ENCODE data around the gene GSG1L. TPM values are rescaled to one million over a fixed set of nuclear protein-coding genes. Genes with fewer than 3 reads are reported as not detected.

GSG1L gene
- total and polyA plus RNA-seq, 4 experiments from 2014 or later, result 0.27 TPM; not detected in 3

DNA sequence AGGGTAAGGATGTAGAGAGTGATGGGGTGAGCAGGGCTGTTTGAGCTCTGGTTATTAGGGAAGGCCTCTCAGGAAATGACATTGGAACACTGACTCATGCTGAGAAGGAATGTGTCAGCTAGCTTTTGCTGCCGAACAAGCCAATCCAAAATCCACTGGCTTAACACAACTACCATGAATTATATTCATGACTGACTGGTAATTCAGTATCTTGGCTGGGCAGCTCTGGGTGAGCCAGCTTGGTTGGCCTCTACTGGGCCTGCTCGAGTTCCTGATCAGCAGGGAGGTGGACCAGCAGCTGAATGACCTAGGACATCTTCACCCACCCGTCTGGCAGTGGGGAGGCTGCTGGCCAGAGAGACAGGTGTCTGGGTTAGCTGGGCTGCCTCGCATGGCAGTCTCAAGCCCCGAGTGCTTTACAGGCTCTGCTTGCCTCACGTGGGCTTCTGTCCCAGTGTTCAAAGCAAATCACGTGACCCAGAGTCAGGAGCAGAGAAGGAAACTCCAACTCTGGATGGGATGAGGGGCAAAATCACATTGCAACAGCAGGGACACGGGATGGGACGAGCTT is 304.1 kb downstream of the GSG1L start:
- Histone ChIP-seq H3K27ac (ENCODE audit: low read depth, low read length) (no peak overlapping the region), H3K36me3 (ENCODE audit: insufficient read depth, low read length) (no peaks in the 10 kb centered on the region), H3K27me3 (ENCODE audit: insufficient read depth, low read length) (no peaks in the 10 kb centered on the region), H3K4me3 (ENCODE audit: low read length in 2 of 2) (no peak overlapping the region), H3K4me1 (ENCODE audit: insufficient read depth, low read length) (no peaks in the 10 kb centered on the region), H3K9me3 (ENCODE audit: control insufficient read depth in 1 of 2, low read length in 2 of 2) (no peaks in the 10 kb centered on the region)
- Mint-ChIP-seq H3K9me3 (peaks cover 0 to 6% (median 0%) of the 10 kb centered on the region in 8 donors), H3K27ac (no peak overlapping the region), H3K4me3 (no peak overlapping the region), H3K4me1 (peaks cover 0 to 2% (median 0%) of the 10 kb centered on the region in 4 donors), H3K36me3 (peaks cover 52 to 72% of the 10 kb centered on the region in 2 donors), H3K27me3 (no peaks in the 10 kb centered on the region)
- CTCF ChIA-PET (ENCODE audit: partially characterized antibody), result no interaction called here
- POLR2A ChIA-PET (ENCODE audit: partially characterized antibody), result no interaction called here
- no peak for DNase-seq
- intact Hi-C loops (cut with micrococcal nuclease), result no loop called here

DNA sequence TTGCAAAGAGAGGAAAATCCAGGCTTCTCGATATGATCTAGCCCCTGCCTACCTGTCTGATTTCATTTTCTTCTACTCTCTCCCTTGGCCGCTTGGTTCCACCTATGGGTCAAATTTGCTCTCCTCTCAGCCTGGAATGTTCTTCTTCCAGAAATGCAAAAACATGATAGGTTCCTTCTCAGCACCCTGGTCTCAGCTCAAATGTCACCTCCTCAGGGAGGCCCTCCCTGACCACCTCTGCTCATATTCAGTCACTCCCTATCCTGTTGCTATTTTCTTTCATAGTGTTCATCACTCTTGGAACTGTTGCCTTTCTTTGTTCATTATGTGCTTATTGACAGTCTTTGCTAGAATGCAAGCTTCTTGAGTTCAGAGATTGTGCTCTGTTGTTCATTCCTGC is 305.0 kb downstream of the GSG1L start:
- DNase-seq, result no peak
- H3K27ac Mint-ChIP-seq, result peak overlapping the region in 1 of 7 donors; percentile 4
- H3K9me3 Mint-ChIP-seq, result no peaks in the 10 kb centered on the region
- no peak overlapping the region for H3K27ac ChIP-seq (ENCODE audit: low read depth, low read length)
- H3K36me3 Mint-ChIP-seq, result peaks cover 46 to 64% of the 10 kb centered on the region in 2 donors
- no peaks in the 10 kb centered on the region for H3K4me1 ChIP-seq (ENCODE audit: insufficient read depth, low read length)
- no peak overlapping the region for H3K4me3 Mint-ChIP-seq
- no peaks in the 10 kb centered on the region for H3K9me3 ChIP-seq (ENCODE audit: control insufficient read depth in 1 of 2, low read length in 2 of 2)
- H3K4me3 ChIP-seq (ENCODE audit: low read length in 2 of 2), result no peak overlapping the region
- no peaks in the 10 kb centered on the region for H3K27me3 ChIP-seq (ENCODE audit: insufficient read depth, low read length)
- ChIA-PET POLR2A (ENCODE audit: partially characterized antibody) (no interaction called here), CTCF (ENCODE audit: partially characterized antibody) (no interaction called here)
- intact Hi-C loops (cut with micrococcal nuclease), result no loop called here
- H3K36me3 ChIP-seq (ENCODE audit: insufficient read depth, low read length), result no peaks in the 10 kb centered on the region
- H3K27me3 Mint-ChIP-seq, result no peaks in the 10 kb centered on the region
- no peaks in the 10 kb centered on the region for H3K4me1 Mint-ChIP-seq

DNA sequence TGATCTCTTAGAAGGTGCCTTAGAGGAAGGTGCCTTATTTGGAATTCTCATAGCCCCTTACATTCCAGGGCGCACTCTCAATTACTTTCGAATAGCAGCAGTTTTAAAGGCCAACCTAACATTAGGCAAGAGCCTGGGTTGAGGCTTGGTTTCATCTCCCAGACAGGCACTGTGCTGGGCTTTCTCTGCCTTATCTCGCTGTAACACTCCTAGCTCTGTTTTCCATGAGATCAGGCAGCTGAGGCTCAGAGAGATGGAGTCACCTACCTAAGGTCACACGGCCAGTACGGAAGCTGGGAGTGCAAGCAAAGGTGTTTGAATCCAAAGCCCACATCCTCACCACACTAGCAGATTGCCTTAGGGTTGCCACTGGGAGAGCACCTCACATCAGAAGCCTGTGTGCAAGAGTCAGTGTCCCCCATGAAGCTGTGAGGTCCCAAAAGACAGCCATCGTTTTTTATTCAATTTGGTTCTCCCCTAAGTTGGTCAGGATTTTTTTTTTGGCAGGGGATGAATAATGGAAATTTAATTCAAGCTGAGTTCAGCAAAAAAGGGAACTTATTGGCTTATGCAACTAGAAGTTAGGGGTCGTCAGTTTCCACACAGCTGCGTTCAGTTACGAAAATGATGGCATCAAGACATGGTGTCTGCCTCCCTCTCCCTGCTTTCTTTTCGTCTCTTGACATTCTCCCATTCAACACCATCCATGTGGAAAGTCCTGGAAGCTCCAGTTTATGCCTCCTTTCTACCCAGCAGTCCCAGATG is 307.1 kb downstream of the GSG1L start:
- H3K27me3 ChIP-seq (ENCODE audit: insufficient read depth, low read length), result no peaks in the 10 kb centered on the region
- H3K4me3 ChIP-seq (ENCODE audit: low read length in 2 of 2), result no peak overlapping the region
- intact Hi-C loops (cut with micrococcal nuclease), result no loop called here
- Mint-ChIP-seq H3K36me3 (peaks cover 31 to 55% of the 10 kb centered on the region in 2 donors), H3K27ac (no peak overlapping the region), H3K27me3 (no peaks in the 10 kb centered on the region), H3K4me1 (no peaks in the 10 kb centered on the region), H3K9me3 (no peaks in the 10 kb centered on the region), H3K4me3 (no peak overlapping the region)
- DNase-seq, result no peak
- no peak overlapping the region for H3K27ac ChIP-seq (ENCODE audit: low read depth, low read length)
- H3K9me3 ChIP-seq (ENCODE audit: control insufficient read depth in 1 of 2, low read length in 2 of 2), result no peaks in the 10 kb centered on the region
- ChIA-PET POLR2A (ENCODE audit: partially characterized antibody) (no interaction called here), CTCF (ENCODE audit: partially characterized antibody) (no interaction called here)
- no peaks in the 10 kb centered on the region for H3K4me1 ChIP-seq (ENCODE audit: insufficient read depth, low read length)
- H3K36me3 ChIP-seq (ENCODE audit: insufficient read depth, low read length), result no peaks in the 10 kb centered on the region

DNA sequence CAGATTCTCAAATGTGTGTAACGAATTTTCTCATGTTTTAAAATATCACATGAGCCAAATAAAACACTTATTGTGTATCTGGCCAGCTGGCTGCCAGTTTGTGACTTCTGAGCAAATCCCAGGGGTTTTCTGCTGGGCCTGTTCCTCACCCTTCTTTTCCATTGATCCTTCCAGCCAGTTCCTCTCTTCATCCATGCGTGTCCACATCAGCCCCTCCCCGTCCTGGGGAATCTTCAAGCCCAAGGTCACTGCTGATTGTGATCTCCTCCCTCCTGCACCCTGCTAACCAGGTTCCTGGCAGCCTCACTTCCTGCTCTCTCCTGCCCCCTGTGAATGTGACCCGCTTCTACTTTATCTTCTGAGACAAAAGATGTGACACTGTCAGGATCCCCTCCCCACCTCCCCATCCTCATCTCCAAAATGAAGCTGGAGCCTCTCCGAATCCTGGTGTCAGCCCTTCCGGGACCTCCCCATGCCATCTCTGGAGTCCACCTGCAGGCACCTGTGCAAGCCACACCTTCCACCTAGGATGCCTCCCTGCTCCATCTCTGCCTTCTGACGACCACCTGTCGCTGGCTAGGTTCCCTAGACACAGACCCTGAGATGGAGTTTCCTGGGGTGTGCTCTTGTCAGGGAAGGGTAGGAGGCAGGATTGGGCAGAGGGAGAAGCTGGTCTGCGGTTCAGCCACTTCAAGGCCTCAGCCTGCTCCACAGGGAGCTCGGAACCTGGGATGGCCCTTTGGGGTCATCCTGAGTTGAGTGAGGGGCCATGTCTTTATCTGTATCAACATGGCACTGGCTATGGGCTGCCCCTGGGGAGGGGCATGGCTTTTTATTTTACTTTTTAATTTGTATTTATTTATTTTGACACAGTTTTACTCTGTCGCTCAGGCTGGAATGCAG is 308.5 kb downstream of the GSG1L start:
- H3K4me3 Mint-ChIP-seq, result no peak overlapping the region
- H3K27ac Mint-ChIP-seq, result peak overlapping the region in 1 of 7 donors; percentile 77
- ChIA-PET POLR2A (ENCODE audit: partially characterized antibody) (no interaction called here), CTCF (ENCODE audit: partially characterized antibody) (no interaction called here)
- H3K36me3 ChIP-seq (ENCODE audit: insufficient read depth, low read length), result no peaks in the 10 kb centered on the region
- H3K4me3 ChIP-seq (ENCODE audit: low read length in 2 of 2), result no peak overlapping the region
- no peaks in the 10 kb centered on the region for H3K9me3 ChIP-seq (ENCODE audit: control insufficient read depth in 1 of 2, low read length in 2 of 2)
- DNase-seq, result no peak
- no peaks in the 10 kb centered on the region for H3K27me3 Mint-ChIP-seq
- H3K4me1 Mint-ChIP-seq, result peaks cover 0 to under 1% (median 0%) of the 10 kb centered on the region in 4 donors
- peaks cover 23 to 43% of the 10 kb centered on the region in 2 donors for H3K36me3 Mint-ChIP-seq
- no peaks in the 10 kb centered on the region for H3K27me3 ChIP-seq (ENCODE audit: insufficient read depth, low read length)
- intact Hi-C loops (cut with micrococcal nuclease), result no loop called here
- no peaks in the 10 kb centered on the region for H3K4me1 ChIP-seq (ENCODE audit: insufficient read depth, low read length)
- H3K27ac ChIP-seq (ENCODE audit: low read depth, low read length), result no peak overlapping the region
- H3K9me3 Mint-ChIP-seq, result no peaks in the 10 kb centered on the region

DNA sequence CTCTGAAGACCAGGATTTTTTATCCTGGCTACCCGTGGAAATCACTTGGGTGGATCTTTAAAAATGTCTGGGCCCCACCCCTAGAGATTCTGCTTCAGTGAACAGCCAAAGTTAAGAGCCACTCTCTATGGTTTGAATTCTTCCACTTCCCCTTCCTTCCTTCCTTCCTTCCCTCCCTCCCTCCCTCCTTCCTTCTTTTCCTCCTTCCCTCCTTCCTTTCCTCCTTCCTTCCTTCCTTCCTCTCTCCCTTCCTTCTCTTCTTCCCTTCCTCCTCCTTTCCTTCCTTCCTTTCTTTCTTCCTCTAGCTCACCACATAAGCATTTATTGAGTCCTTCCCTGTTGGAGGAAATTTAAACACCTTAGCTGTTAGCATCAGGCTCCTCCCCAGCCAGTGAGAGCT is 310.0 kb downstream of the GSG1L start:
- no peaks in the 10 kb centered on the region for H3K27me3 Mint-ChIP-seq
- no peak overlapping the region for H3K4me3 Mint-ChIP-seq
- no peak overlapping the region for H3K4me3 ChIP-seq (ENCODE audit: low read length in 2 of 2)
- H3K27me3 ChIP-seq (ENCODE audit: insufficient read depth, low read length), result no peaks in the 10 kb centered on the region
- peaks cover 5% of the 10 kb centered on the region for H3K4me1 ChIP-seq (ENCODE audit: insufficient read depth, low read length)
- no peaks in the 10 kb centered on the region for H3K36me3 ChIP-seq (ENCODE audit: insufficient read depth, low read length)
- H3K27ac ChIP-seq (ENCODE audit: low read depth, low read length), result no peak overlapping the region
- H3K9me3 ChIP-seq (ENCODE audit: control insufficient read depth in 1 of 2, low read length in 2 of 2), result no peaks in the 10 kb centered on the region
- ChIA-PET POLR2A (ENCODE audit: partially characterized antibody) (no interaction called here), CTCF (ENCODE audit: partially characterized antibody) (no interaction called here)
- no peaks in the 10 kb centered on the region for H3K9me3 Mint-ChIP-seq
- peaks cover 4 to 11% (median 5%) of the 10 kb centered on the region in 4 donors for H3K4me1 Mint-ChIP-seq
- intact Hi-C loops (cut with micrococcal nuclease), result no loop called here
- no peak for DNase-seq
- peaks cover 21 to 42% of the 10 kb centered on the region in 2 donors for H3K36me3 Mint-ChIP-seq
- peak overlapping the region in 1 of 7 donors; percentile 48 for H3K27ac Mint-ChIP-seq

DNA sequence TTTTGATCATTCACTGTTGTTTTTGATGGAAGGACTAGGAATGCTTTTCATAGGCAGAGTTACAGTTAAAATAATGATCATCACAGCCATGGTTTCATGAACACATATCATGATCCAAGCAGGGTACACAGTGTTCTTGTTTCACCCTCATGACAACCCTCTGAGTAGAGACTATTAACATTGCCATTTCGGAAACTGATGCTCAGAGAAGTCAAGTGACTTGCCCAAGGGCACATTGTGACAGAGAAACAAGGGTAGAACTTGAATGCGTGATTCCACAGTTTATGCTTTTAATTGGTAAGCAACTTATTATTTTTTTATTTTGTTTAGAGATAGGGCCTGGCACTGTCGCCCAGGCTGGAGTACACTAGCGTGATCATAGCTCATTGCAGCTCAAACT is 311.3 kb downstream of the GSG1L start:
- Mint-ChIP-seq H3K4me3 (no peak overlapping the region), H3K4me1 (peaks cover 4 to 14% (median 8%) of the 10 kb centered on the region in 4 donors), H3K27me3 (no peaks in the 10 kb centered on the region), H3K36me3 (peaks cover 15 to 31% of the 10 kb centered on the region in 2 donors), H3K9me3 (no peaks in the 10 kb centered on the region), H3K27ac (no peak overlapping the region)
- H3K27me3 ChIP-seq (ENCODE audit: insufficient read depth, low read length), result no peaks in the 10 kb centered on the region
- H3K36me3 ChIP-seq (ENCODE audit: insufficient read depth, low read length), result no peaks in the 10 kb centered on the region
- CTCF ChIA-PET (ENCODE audit: partially characterized antibody), result no interaction called here
- DNase-seq, result no peak
- H3K27ac ChIP-seq (ENCODE audit: low read depth, low read length), result no peak overlapping the region
- POLR2A ChIA-PET (ENCODE audit: partially characterized antibody), result no interaction called here
- intact Hi-C loops (cut with micrococcal nuclease), result no loop called here
- H3K4me3 ChIP-seq (ENCODE audit: low read length in 2 of 2), result no peak overlapping the region
- H3K9me3 ChIP-seq (ENCODE audit: control insufficient read depth in 1 of 2, low read length in 2 of 2), result no peaks in the 10 kb centered on the region
- H3K4me1 ChIP-seq (ENCODE audit: insufficient read depth, low read length), result peaks cover 7% of the 10 kb centered on the region

DNA sequence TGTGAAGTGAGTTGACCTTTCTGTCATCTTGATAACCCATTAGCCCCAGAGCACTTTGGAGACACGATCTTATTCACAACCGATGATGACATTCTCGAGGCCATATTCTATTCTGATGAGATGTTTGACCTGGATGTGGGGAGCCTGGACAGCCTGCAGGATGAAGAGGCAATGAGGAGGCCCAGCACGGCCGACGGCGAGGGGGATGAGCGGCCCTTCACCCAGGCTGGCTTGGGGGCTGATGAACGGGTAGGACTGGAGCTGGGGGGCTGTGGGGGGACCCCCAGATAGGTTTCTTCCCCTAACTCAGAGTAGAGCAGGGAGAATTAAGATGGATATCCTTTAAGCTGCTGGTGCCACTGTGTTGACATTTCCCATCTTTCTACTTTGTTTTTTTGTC is 311.8 kb downstream of the GSG1L start:
- no peaks in the 10 kb centered on the region for H3K9me3 Mint-ChIP-seq
- ChIA-PET POLR2A (ENCODE audit: partially characterized antibody) (no interaction called here), CTCF (ENCODE audit: partially characterized antibody) (no interaction called here)
- no peak for DNase-seq
- no peak overlapping the region for H3K4me3 Mint-ChIP-seq
- intact Hi-C loops (cut with micrococcal nuclease), result no loop called here
- no peaks in the 10 kb centered on the region for H3K27me3 Mint-ChIP-seq
- Histone ChIP-seq H3K36me3 (ENCODE audit: insufficient read depth, low read length) (no peaks in the 10 kb centered on the region), H3K27me3 (ENCODE audit: insufficient read depth, low read length) (no peaks in the 10 kb centered on the region), H3K27ac (ENCODE audit: low read depth, low read length) (no peak overlapping the region), H3K4me1 (ENCODE audit: insufficient read depth, low read length) (peaks cover 7% of the 10 kb centered on the region), H3K4me3 (ENCODE audit: low read length in 2 of 2) (no peak overlapping the region), H3K9me3 (ENCODE audit: control insufficient read depth in 1 of 2, low read length in 2 of 2) (no peaks in the 10 kb centered on the region)
- H3K4me1 Mint-ChIP-seq, result peaks cover 4 to 17% (median 9%) of the 10 kb centered on the region in 4 donors
- peaks cover 14 to 29% of the 10 kb centered on the region in 2 donors for H3K36me3 Mint-ChIP-seq
- no peak overlapping the region for H3K27ac Mint-ChIP-seq
